ENCODE results near the gene OVOL3. TPM values are rescaled to one million over a fixed set of nuclear protein-coding genes. Genes with fewer than 3 reads are reported as not detected.
"Not testable (repeated sequence)": the region's sequence is repeated elsewhere in the genome, so short reads cannot be mapped to it uniquely, and the experiment has no call there.

The OVOL3 gene
- total RNA-seq (not detected), polyA plus RNA-seq (ENCODE audit: insufficient read depth in 1 of 8, insufficient read length in 8 of 8, low replicate concordance in 1 of 8) (under 1 TPM in 1 of 8 donors, not detected in 7; 0.18 TPM)
- long read RNA-seq, donor 1 = 0 reads
- long read RNA-seq, donor 2 = 0 reads
- long read RNA-seq, donor 3 = 0 reads
- long read RNA-seq, donor 4 = 0 reads
- long read RNA-seq, donor 5 = 0 reads
- long read RNA-seq, donor 6 = 0 reads
- long read RNA-seq, donor 7 = 0 reads
- long read RNA-seq, donor 8 = 0 reads
- long read RNA-seq, donor 9 = 0 reads
- long read RNA-seq, donor 10 = 0 reads
- long read RNA-seq, donor 11, partial matches to known transcripts = 5 of 85 reads
- long read RNA-seq, donor 11, other reads (novel, unspliced or antisense) = 80 of 85 reads

DNA sequence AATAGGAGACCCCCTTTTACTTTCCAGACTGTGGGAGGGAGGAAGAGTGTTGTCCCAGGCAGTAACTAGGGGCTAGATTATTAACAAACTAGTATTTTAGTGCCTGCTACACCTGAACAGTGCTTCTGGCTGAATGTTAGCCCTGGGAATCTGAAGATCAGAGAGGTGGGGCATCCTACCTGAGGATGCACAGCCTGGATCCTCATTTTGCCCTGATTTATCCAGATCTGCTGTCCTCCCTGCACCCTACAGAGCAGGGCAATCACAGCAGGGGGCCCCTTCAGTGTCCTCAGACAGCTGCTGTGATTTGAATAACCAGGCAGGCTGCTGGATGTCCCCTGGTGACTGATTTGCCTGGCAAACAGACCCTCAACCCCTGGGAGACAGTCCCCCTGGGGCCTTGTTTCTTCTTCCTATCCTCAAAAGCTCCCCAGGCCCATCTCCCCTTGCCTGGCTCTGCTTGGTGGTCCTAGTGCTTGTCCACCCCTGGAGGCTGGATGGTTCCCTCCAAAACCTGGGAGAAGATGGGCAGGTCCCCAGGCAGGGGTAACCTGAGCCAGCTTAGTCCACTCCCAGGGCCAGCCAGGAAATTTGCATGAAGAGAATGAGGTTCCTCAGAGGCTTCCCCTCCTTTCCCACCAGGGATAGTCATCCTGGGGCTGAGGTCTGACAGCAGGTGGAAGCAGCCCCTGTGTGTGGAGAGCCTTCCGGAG, at the start of gene OVOL3:
OVOL3 (plus strand) TSS at position 657 of the 713 bp plus-strand sequence. CDS start 60 bp downstream, outside the sequence.
- 80% methylated on average over 1 of the region's 1 CpG for WGBS (ENCODE audit: insufficient coverage)
- Histone ChIP-seq H3K9me3 (replicated peaks; ENCODE audit: control insufficient read depth, low read depth, low read length) (no peaks in the 10 kb centered on the region), H3K27ac (ENCODE audit: low read length) (no peak within 1 kb of the TSS), H3K36me3 (ENCODE audit: control insufficient read depth, insufficient read depth, low read length) (peaks cover 26% of the 10 kb centered on the region), H3K4me3 (ENCODE audit: low read length) (no peak within 1 kb of the TSS), H3K27me3 (ENCODE audit: control insufficient read depth, insufficient read depth, low read length) (no peaks in the 10 kb centered on the region), H3K4me1 (ENCODE audit: control insufficient read depth, insufficient read depth, low read length) (peaks cover 13% of the 10 kb centered on the region)
- DNase-seq = no peak

- Histone ChIP-seq H3K27me3 (ENCODE audit: control insufficient read depth, insufficient read depth, low read length) (no peaks in the 10 kb centered on the region), H3K4me1 (ENCODE audit: control insufficient read depth, insufficient read depth, low read length) (peaks cover 22% of the 10 kb centered on the region), H3K9me3 (replicated peaks; ENCODE audit: control insufficient read depth, low read depth, low read length) (no peaks in the 10 kb centered on the region), H3K4me3 (ENCODE audit: low read length) (no peak overlapping the region), H3K27ac (ENCODE audit: low read length) (no peak overlapping the region), H3K36me3 (ENCODE audit: control insufficient read depth, insufficient read depth, low read length) (peaks cover 20% of the 10 kb centered on the region)
- DNase-seq = no peak
- no CpG with 5 or more reads among the region's 2 CpGs for WGBS (ENCODE audit: insufficient coverage)
These were observed 49.6 kb upstream of the OVOL3 start for GRCh38 chr19:36061367-36061766.

GRCh38 chr19:36064826-36065225, 46.1 kb upstream of the OVOL3 start:
- H3K27ac ChIP-seq (ENCODE audit: low read length) = no peak overlapping the region
- H3K4me3 ChIP-seq (ENCODE audit: low read length) = no peak overlapping the region
- peaks cover 37% of the 10 kb centered on the region for H3K36me3 ChIP-seq (ENCODE audit: control insufficient read depth, insufficient read depth, low read length)
- no peaks in the 10 kb centered on the region for H3K27me3 ChIP-seq (ENCODE audit: control insufficient read depth, insufficient read depth, low read length)
- peaks cover 13% of the 10 kb centered on the region for H3K4me1 ChIP-seq (ENCODE audit: control insufficient read depth, insufficient read depth, low read length)
- no peak for DNase-seq
- WGBS (ENCODE audit: insufficient coverage) = 96% methylated on average over 4 of the region's 8 CpGs
- H3K9me3 ChIP-seq (replicated peaks; ENCODE audit: control insufficient read depth, low read depth, low read length) = no peaks in the 10 kb centered on the region

DNA sequence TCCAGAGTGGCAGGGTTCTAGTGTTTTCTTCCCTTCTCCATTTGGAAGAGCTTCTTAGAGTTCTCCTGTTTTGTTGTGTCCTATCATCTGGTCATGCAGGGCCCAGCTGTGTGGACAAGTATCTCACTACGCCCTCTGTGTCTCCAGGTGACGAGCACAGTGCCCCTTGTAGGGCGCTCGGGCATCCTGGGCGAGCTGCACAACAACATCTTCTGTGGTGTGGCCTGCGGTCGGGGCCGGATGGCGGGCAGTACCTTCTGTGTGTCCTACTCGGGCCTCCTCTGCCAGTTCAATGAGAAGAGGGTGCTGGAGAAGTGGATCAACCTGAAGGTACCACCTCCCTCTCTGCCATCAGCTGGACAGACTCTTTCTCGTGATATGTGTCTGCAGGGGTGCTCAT, 43.3 kb upstream of the OVOL3 start:
- 77% methylated on average over 2 of the region's 11 CpGs for WGBS (ENCODE audit: insufficient coverage)
- no peak overlapping the region for H3K27ac ChIP-seq (ENCODE audit: low read length)

DNA sequence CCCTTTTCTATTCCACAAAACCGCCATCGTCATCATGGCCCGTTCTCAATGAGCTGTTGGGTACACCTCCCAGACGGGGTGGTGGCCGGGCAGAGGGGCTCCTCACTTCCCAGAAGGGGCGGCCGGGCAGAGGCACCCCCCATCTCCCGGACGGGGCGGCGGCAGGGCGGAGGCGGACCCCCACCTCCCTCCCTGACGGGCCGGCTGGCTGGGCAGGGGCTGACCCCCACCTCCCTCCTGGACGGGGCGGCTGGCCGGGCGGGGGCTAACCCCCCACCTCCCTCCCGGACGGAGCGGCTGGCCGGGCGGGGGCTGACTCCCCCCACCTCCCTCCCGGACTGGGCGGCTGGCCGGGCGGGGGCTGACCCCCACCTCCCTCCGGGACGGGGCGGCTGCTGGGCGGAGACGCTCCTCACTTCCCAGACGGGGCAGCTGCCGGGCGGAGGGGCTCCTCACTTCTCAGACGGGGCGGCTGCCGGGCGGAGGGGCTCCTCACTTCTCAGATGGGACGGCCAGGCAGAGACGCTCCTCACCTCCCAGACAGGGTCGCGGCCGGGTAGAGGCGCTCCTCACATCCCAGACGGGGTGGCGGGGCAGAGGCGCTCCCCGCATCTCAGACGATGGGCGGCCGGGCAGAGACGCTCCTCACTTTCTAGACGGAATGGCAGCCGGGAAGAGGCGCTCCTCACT, 42.0 kb upstream of the OVOL3 start:
- not testable (repeated sequence) for H3K9me3 ChIP-seq (replicated peaks; ENCODE audit: control insufficient read depth, low read depth, low read length); H3K27ac ChIP-seq (ENCODE audit: low read length); H3K27me3 ChIP-seq (ENCODE audit: control insufficient read depth, insufficient read depth, low read length); H3K4me3 ChIP-seq (ENCODE audit: low read length); H3K4me1 ChIP-seq (ENCODE audit: control insufficient read depth, insufficient read depth, low read length); DNase-seq
- WGBS (ENCODE audit: insufficient coverage) = 100% methylated on average over 8 of the region's 57 CpGs
- peaks cover 44% of the 10 kb centered on the region for H3K36me3 ChIP-seq (ENCODE audit: control insufficient read depth, insufficient read depth, low read length)

More for the DNA sequence above, 43.3 kb upstream of the OVOL3 start:
- Histone ChIP-seq H3K36me3 (ENCODE audit: control insufficient read depth, insufficient read depth, low read length) (peaks cover 42% of the 10 kb centered on the region), H3K9me3 (replicated peaks; ENCODE audit: control insufficient read depth, low read depth, low read length) (no peaks in the 10 kb centered on the region), H3K4me3 (ENCODE audit: low read length) (no peak overlapping the region), H3K4me1 (ENCODE audit: control insufficient read depth, insufficient read depth, low read length) (no peaks in the 10 kb centered on the region), H3K27me3 (ENCODE audit: control insufficient read depth, insufficient read depth, low read length) (no peaks in the 10 kb centered on the region)
- no peak for DNase-seq

GRCh38 chr19:36072081-36072480, 38.9 kb upstream of the OVOL3 start:
- no peaks in the 10 kb centered on the region for H3K27me3 ChIP-seq (ENCODE audit: control insufficient read depth, insufficient read depth, low read length)
- WGBS (ENCODE audit: insufficient coverage) = 83% methylated on average over 6 of the region's 8 CpGs
- no peak for DNase-seq
- no peak overlapping the region for H3K27ac ChIP-seq (ENCODE audit: low read length)
- H3K4me1 ChIP-seq (ENCODE audit: control insufficient read depth, insufficient read depth, low read length) = no peaks in the 10 kb centered on the region
- H3K4me3 ChIP-seq (ENCODE audit: low read length) = no peak overlapping the region
- peaks cover 32% of the 10 kb centered on the region for H3K36me3 ChIP-seq (ENCODE audit: control insufficient read depth, insufficient read depth, low read length)
- H3K9me3 ChIP-seq (replicated peaks; ENCODE audit: control insufficient read depth, low read depth, low read length) = no peaks in the 10 kb centered on the region

GRCh38 chr19:36073121-36073876, 37.6 kb upstream of the OVOL3 start:
- Histone ChIP-seq H3K27ac (ENCODE audit: low read length) (no peak overlapping the region), H3K4me1 (ENCODE audit: control insufficient read depth, insufficient read depth, low read length) (no peaks in the 10 kb centered on the region), H3K27me3 (ENCODE audit: control insufficient read depth, insufficient read depth, low read length) (no peaks in the 10 kb centered on the region), H3K4me3 (ENCODE audit: low read length) (no peak overlapping the region), H3K9me3 (replicated peaks; ENCODE audit: control insufficient read depth, low read depth, low read length) (no peaks in the 10 kb centered on the region), H3K36me3 (ENCODE audit: control insufficient read depth, insufficient read depth, low read length) (peaks cover 21% of the 10 kb centered on the region)
- whole genome bisulfite sequencing (ENCODE audit: insufficient coverage) = 78% methylated on average over 8 of the region's 10 CpGs
- no peak for DNase-seq

DNA sequence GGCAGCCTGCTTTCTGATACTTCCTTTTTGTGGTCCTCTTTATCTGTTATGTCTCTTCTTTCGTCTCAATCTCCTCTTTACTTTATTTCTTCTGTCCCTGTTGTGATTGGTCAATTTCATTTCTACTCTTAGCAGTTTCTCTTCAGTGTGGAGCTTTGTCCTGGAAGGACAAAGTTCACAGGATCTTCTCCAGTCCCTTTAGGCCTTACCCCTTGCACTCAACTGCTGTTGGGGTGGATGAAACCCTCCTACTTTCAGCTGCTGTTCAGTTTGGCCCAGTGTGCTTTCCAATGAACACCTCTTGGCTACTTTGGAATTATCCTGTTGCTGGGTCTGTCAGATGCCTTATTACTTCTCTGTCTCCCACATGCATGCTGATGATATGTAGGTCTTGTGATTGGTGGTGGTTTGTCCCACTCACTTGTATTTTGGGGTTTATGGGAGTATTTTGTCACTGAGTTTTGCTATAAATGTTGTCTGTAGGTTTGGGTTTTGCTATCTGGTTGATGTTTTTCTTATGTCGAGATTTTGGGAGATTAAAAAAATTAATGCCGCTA, 31.5 kb upstream of the OVOL3 start:
- H3K27me3 ChIP-seq (ENCODE audit: control insufficient read depth, insufficient read depth, low read length) = no peaks in the 10 kb centered on the region
- no peaks in the 10 kb centered on the region for H3K4me1 ChIP-seq (ENCODE audit: control insufficient read depth, insufficient read depth, low read length)
- no peaks in the 10 kb centered on the region for H3K9me3 ChIP-seq (replicated peaks; ENCODE audit: control insufficient read depth, low read depth, low read length)
- H3K4me3 ChIP-seq (ENCODE audit: low read length) = no peak overlapping the region
- no peak for DNase-seq
- WGBS (ENCODE audit: insufficient coverage) = no CpG with 5 or more reads among the region's 3 CpGs
- no peak overlapping the region for H3K27ac ChIP-seq (ENCODE audit: low read length)
- peaks cover 28% of the 10 kb centered on the region for H3K36me3 ChIP-seq (ENCODE audit: control insufficient read depth, insufficient read depth, low read length)

- H3K4me3 ChIP-seq (ENCODE audit: low read length) = no peak overlapping the region
- 93% methylated on average over 2 of the region's 3 CpGs for WGBS (ENCODE audit: insufficient coverage)
- H3K27me3 ChIP-seq (ENCODE audit: control insufficient read depth, insufficient read depth, low read length) = no peaks in the 10 kb centered on the region
- peaks cover 33% of the 10 kb centered on the region for H3K36me3 ChIP-seq (ENCODE audit: control insufficient read depth, insufficient read depth, low read length)
- no peaks in the 10 kb centered on the region for H3K9me3 ChIP-seq (replicated peaks; ENCODE audit: control insufficient read depth, low read depth, low read length)
- H3K4me1 ChIP-seq (ENCODE audit: control insufficient read depth, insufficient read depth, low read length) = no peaks in the 10 kb centered on the region
- H3K27ac ChIP-seq (ENCODE audit: low read length) = no peak overlapping the region
- DNase-seq = no peak
These were observed 29.6 kb upstream of the OVOL3 start for GRCh38 chr19:36081385-36081784.
